GM18907 (cell line): ENCODE measurements around the gene GTSF1L.
"Not testable (repeated sequence)": the region's sequence is repeated elsewhere in the genome, so short reads cannot be mapped to it uniquely, and the experiment has no call there.

Source experiments
- ATAC-seq: cut with Tn5 transposase; IDR thresholded peaks from one replicate; pipeline ENCODE4 v1.9.1; 2021; ENCODE audit warnings: mild to moderate bottlenecking, moderate library complexity; ENCODE audit not compliant: unreplicated experiment

GTSF1L gene

GRCh38 chr20:43726811-43727338 is at the start of gene GTSF1L:
TSS of gene GTSF1L (minus strand) at chr20:43727002. CDS start at chr20:43726694, 308 bp downstream.
- ATAC-seq = no peak

- no peak for ATAC-seq
Measured at GRCh38 chr20:43774754-43775153, 48.0 kb upstream of the GTSF1L start.

DNA sequence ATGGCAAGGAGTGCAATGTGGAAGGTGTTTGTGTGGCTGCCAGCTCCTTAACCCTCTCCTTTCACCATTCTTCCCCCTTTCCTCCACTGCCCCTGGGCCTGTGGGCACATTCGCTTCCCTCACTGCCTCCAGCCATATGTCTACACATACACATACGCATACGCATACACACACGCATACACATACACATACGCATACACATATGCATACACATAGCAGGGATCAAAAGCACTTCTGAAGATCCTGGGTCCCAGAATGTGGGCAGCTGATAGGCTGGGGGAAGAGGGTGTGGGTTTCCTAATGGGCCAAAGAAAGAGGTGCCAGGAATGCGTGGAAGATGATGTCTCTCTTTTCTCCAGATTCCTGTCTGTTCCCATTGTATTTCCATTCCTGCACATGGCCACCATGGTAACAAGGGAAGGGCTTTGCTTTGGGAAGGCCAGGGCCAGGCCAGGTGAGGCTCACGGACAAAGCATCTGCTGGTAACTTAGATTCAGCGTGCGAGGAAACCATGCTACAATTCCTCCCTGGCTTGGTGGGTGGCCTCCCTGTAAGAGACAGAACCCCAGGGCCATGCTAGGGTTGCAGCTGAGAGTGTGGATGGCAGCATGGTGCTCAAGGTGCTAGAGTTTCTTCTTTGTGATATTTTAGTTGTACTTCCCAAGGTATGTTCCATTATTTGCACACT is 44.8 kb upstream of the GTSF1L start:
- ATAC-seq = no peak

DNA sequence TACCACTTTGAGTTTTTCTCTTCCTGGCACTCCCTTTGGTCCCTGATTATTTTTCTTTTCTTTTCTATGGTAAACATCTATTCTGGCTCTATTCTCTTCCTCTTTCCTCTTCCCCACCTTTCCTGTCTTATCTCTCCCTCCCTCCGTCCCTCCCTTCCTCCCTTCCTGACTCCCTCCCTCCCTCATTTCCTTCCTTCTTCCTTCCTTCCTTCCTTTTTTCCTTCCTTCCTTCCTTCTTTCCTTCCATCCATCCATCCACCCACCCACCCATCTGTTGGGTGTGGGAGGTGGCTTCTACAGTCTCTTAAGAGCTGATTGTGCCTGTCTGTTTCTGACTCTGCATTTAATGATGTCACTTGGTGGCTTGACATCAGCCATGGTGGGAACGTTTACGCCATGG is 43.5 kb upstream of the GTSF1L start:
- ATAC-seq = no peak

DNA sequence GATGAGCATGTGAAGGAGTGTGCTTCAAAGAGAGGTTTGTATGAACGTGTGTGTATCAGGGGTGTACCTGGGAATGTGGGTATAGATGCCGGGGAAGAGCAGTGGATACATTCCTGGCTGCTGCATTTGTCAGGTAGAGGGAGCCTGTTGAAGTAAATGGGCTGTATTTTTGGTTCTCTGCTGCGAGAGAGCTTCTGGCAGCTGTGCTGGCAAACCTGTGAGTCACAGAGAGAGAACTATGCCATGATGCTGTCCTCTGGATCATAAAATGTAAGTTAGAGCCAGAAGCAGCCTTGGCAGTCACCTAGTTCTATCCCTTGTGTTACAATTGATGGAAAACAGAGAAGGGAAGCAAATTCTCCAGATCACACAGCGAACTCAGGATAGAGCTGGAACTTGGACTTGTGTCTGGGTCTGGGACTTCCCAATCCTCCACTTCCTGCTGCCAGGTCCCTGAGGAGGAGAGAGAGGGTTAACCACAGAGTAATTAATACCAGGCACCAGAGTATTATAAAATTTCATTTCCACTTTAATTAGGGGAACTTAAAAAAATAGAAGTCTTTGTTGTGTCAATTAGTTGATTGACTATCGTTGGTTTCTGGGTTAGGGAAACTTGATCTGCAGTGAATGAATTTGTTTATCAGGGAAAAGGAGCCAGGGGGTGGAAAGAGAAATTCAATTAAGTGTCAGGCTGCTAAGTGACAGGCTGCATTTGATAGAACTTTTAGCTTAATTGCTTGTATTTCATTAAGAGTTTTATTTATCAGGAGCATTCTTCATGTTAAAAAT is 41.1 kb upstream of the GTSF1L start:
- no peak for ATAC-seq

DNA sequence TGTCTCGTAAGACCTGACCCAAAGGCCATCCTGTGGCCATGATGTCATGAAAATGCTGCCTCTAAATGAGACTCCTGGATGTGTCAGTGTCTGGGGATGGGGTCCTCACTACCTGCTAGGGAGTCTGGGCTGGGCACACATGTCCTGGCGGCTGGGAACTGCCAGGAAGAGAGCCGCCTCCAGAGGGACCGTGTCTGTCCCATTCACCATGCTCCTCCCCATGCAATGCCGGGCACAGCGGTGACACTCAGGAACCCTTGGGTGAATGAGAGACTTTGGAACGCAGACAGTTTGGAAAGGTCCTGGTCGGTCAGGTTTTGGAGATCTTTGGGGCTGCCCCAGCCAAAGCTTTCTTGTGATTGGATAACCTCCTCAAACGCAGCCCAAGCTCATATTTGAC is 40.1 kb upstream of the GTSF1L start:
- no peak for ATAC-seq

GRCh38 chr20:43766385-43766784 is 39.6 kb upstream of the GTSF1L start:
- no peak for ATAC-seq

- no peak for ATAC-seq
Measured at GRCh38 chr20:43765916-43766315, 39.1 kb upstream of the GTSF1L start.

- ATAC-seq = no peak
Measured at GRCh38 chr20:43762911-43763310, 36.1 kb upstream of the GTSF1L start.

- no peak for ATAC-seq
Measured at GRCh38 chr20:43761386-43762340, 34.9 kb upstream of the GTSF1L start.

DNA sequence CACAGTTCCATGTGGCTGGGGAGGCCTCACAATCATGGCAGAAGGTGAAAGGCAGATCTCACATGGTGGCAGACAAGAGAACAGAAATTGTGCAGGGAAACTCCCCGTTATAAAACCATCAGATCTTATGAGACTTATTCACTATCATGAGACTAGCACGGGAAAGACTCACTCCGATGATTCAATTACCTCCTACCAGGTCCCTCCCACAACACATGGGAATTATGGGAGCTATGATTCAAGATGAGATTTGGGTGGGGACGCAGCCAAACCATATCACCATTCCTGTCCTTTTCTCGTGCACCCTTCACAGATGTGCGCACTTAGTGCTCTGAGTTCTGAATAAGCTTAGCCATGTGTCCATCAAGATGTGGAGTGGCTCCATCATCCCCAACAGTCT is 31.1 kb upstream of the GTSF1L start:
- not testable (repeated sequence) for ATAC-seq

DNA sequence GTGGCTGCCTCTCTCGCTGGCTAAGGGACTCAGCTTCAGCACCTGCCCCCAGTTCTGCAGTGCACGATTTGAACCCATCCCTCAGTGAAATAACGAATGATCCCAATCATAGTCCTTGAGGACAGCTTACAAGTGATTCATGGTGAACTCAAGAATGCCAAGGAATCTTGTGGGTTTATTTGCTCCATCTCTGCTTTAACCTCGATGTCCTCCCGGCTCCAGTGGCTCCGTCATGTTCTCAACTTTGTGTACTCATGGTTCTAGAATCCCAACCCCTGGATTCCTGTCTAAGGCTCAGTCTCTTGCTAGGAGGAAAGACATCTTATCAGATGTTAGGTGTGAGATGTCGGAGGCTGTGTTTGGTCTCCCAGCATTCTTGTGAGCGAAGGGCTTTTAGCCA is 29.0 kb upstream of the GTSF1L start:
- ATAC-seq = no peak

DNA sequence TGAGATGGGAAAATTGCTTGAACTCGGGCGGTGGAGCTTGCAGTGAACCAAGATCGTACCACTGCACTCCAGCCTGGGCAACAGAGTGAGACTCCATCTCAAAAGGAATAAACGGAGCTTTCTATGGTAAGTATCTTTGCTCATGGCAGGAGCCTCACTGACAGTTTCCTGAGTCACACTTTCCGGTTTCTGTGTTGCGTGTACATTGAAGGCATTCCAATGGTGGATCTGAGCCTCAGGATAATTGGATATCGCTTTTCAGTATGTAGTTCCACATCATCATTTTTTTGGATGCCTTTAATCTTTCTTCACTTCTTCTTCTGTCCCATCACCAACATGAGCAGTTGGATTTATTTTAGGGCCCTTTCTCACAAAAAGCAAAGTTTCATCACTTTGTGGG is 28.6 kb upstream of the GTSF1L start:
- ATAC-seq = no peak

DNA sequence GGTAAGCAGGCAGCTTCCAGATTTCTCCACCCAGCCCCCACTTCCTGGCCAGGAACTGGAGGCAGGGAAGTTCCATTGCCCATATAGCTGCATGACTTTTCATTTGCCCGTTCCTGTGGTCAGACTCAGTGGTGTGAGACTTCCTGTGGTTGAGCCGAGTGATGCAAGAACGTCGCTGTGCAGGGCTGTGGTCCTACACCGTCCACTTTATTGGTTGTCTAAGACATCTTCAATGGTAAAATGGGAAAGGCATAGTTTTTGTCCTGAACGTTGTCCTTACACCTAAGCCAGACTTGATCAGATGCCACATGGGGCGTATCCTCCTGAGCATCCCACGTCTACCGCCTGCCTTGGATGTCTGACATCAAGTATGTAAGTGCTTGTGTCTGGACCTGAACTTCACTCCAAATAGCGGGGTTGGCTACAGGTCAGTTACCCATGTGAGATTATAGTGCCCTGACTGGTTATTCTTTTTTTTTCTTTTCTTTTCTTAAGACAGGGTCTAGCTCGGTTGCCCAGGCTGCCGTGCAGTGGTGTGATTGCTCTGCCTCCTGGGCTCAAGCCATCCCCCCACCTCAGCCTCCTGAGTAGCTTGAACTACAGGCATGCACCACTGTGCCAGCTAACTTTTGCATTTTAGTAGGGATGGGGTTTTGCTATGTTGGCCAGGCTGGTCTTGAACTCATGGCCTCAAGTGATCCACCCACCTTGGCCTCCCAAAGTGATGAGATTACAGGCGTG is 25.9 kb upstream of the GTSF1L start:
- ATAC-seq = peak; percentile 61

- ATAC-seq = peak; percentile 1
Measured at GRCh38 chr20:43752051-43752360, 25.2 kb upstream of the GTSF1L start.

GRCh38 chr20:43751167-43752050 is 24.6 kb upstream of the GTSF1L start:
- peak; percentile 69 for ATAC-seq

DNA sequence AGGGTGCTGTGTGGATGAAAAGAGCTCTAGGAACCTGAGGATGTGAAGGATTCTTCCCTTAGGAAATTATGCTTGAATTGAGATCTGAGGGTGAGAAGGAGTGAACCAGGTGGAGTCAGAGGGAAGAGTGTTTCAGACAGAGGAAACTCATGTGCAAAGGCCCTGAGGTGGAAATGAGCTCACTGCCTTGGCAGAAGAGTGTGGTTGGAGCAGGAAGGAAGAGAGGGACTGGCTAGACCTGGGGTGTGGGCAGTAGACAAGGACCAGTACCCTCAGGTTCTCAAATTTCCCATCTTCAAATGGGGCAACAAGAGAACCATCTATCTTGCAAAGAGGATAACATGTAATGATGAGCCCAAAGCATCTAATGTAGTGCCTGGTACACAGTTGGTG is 24.0 kb upstream of the GTSF1L start:
- no peak for ATAC-seq

DNA sequence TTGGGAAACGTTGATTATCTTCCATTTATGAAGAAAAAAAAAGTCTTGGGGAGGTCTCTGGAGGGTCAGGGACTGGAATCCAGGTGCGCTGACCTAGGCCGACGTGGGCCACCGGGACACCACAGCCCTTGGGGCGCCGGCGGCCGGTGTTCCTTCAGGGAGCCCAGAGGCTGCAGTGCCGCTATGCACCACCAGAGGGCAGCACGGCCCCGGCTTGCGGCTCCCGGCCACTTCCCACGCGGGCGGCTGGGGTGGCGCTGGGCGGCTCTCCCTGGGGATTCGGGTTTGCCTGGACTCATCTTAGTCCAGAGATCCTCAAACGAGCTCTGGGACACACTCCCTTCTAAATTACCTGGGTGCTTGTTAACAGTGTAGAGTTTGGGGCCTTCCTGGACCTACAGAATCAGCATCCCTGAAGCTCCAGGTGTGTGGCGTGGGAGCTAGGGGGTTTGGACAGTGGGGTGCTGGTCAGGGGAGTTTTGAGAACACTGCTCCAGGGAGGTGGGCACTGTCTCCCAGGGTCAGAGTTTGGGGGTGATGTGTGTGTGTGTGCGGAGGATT is 23.0 kb upstream of the GTSF1L start:
- no peak for ATAC-seq

DNA sequence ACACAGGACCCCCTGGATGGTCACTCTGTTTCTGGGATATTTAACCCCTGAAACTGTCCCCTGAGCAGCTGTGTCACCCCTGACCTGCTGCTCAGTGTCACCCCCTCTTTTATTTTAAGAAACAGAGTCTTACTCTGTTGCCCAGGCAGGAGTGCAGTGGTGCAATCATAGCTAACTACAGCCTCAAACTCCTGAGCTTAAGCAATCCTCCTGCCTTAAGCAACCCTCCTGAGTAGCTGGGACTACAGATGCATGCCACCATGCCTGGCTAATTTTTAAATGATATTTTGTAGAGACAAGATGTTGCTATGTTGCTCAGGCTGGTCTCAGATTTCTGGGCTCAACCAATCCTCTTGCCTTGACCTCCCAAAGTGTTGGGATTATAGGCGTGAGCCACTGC is 21.5 kb upstream of the GTSF1L start:
- ATAC-seq = no peak
